Stimulated activated CD4-positive, alpha-beta T cell treated with anti-CD3 and anti-CD28 coated beads, Interleukin-15, amount 100 ng/mL, for 24 hours (primary cell): ENCODE data around the gene SUFU.

ENCODE experiments used
- DNase-seq: peaks from one replicate; pipeline ENCODE4 v3.0.0-alpha.2; 2020

The SUFU gene

GRCh38 chr10:102643336-102644065 is 139.7 kb downstream of the SUFU start:
- DNase-seq, result peak; percentile 75

GRCh38 chr10:102644066-102644645 is 140.4 kb downstream of the SUFU start, which contains the start of gene TRIM8:
TSS of gene TRIM8 (plus strand) at chr10:102644479. CDS start at chr10:102644618, 139 bp downstream.
- peak; percentile 73 for DNase-seq

- peak; percentile 84 for DNase-seq
Measured at GRCh38 chr10:102644646-102645387, 141.0 kb downstream of the SUFU start.

- peak; percentile 60 for DNase-seq
Measured at GRCh38 chr10:102645388-102645740, 141.6 kb downstream of the SUFU start.

- DNase-seq, result peak; percentile 85
Measured at GRCh38 chr10:102645741-102646609, 142.2 kb downstream of the SUFU start.

- DNase-seq, result peak; percentile 63
Measured at GRCh38 chr10:102646610-102647442, 143.1 kb downstream of the SUFU start.

- DNase-seq, result no peak
Measured at GRCh38 chr10:102647443-102648268, 143.9 kb downstream of the SUFU start.

GRCh38 chr10:102648269-102648888 is 144.6 kb downstream of the SUFU start:
- no peak for DNase-seq

GRCh38 chr10:102648889-102649796 is 145.4 kb downstream of the SUFU start:
- peak; percentile 45 for DNase-seq

GRCh38 chr10:102649797-102650654 is 146.3 kb downstream of the SUFU start:
- DNase-seq, result no peak

- DNase-seq, result no peak
Measured at GRCh38 chr10:102650655-102651454, 147.1 kb downstream of the SUFU start.

- DNase-seq, result no peak
Measured at GRCh38 chr10:102651455-102652169, 147.8 kb downstream of the SUFU start.

- no peak for DNase-seq
Measured at GRCh38 chr10:102652170-102652916, 148.6 kb downstream of the SUFU start.

- no peak for DNase-seq
Measured at GRCh38 chr10:102653060-102653459, 149.3 kb downstream of the SUFU start.

- no peak for DNase-seq
Measured at GRCh38 chr10:102654566-102654965, 150.8 kb downstream of the SUFU start.

GRCh38 chr10:102654969-102655368 is 151.2 kb downstream of the SUFU start:
- DNase-seq, result no peak
